Measurements from ENCODE around the gene RAB28. TPM values are rescaled to one million over a fixed set of nuclear protein-coding genes. Genes with fewer than 3 reads are reported as not detected.

The RAB28 gene
- total RNA-seq, 1 experiment from 2014 or later = 19.8 TPM

DNA sequence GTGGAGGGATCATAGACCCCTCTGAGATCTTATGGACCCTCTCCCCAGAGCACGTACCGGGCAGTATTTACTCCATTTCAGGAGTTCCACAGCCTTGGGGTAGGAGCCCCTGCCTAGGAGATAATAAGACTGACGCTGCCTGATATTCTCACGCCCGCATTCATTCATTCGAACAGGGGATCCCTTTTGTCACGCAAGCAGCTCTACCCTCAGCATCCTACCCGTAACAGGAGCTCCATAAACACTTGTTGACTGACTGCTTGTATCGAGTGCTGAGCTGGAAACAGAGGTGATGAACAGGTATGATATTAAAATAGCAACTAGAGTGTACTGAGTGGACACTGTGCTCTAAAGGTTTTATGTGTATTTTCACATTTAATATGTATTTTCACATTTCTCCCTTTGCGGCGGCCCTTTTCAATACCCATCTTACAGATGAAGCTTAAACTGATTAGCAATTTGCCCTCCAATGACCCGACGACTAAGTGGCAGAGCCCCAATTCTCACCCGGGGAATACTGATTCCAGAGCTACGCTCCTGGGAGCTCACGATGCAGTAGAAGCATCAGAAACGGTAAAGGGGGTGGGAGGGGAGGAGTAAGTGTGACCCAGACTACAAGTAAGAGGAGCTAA is 888 bp downstream of the RAB28 start:
- no peaks in the 10 kb centered on the region; the same call in 1 of the 2 replicates for H3K27me3 Mint-ChIP-seq (ENCODE audit: low read depth)

More for the DNA sequence above, 888 bp downstream of the RAB28 start:
- Histone ChIP-seq H3K79me1 (ENCODE audit: insufficient read depth, low read depth, low read length, poor library complexity, severe bottlenecking) (no peaks in the 10 kb centered on the region), H4K20me1 (ENCODE audit: control insufficient read depth, insufficient read depth, insufficient read length) (no peaks in the 10 kb centered on the region), H2BK120ac (ENCODE audit: low read depth, low read length, poor library complexity, severe bottlenecking) (no peak overlapping the region), H3K4me1 (ENCODE audit: insufficient read depth, low read length) (peaks cover 2% of the 10 kb centered on the region; the same call in 1 of the 2 replicates), H3K23me2 (ENCODE audit: insufficient read length, low read depth, low read length, poor library complexity, severe bottlenecking) (peaks cover 10% of the 10 kb centered on the region), H2AFZ (ENCODE audit: low read length) (no peak overlapping the region), H4K91ac (ENCODE audit: insufficient read length, low read depth, low read length) (no peak overlapping the region), H2BK15ac (ENCODE audit: low read depth, low read length) (no peak overlapping the region), H3K79me2 (ENCODE audit: insufficient read depth, low read length) (no peaks in the 10 kb centered on the region), H2BK20ac (ENCODE audit: low read depth, low read length, poor library complexity, severe bottlenecking) (no peak overlapping the region), H4K8ac (replicated peaks; ENCODE audit: insufficient read length, low read depth, low read length) (no peak overlapping the region), H2AK5ac (ENCODE audit: insufficient read length, low read length) (no peak overlapping the region), H3K23ac (ENCODE audit: insufficient read length, low read depth, low read length) (no peak overlapping the region), H3K18ac (ENCODE audit: insufficient read length, low read depth, low read length) (no peak overlapping the region), H3K27ac (ENCODE audit: insufficient read length, low read depth, low read length) (no peak overlapping the region), H2BK5ac (ENCODE audit: insufficient read length, low read length) (no peak overlapping the region), H3K4ac (ENCODE audit: low read depth, low read length) (no peak overlapping the region), H3K27me3 (ENCODE audit: insufficient read depth, low read length) (no peaks in the 10 kb centered on the region), H3T11ph (ENCODE audit: low read length) (no peak overlapping the region), H3K56ac (ENCODE audit: insufficient read length, low read depth, low read length) (no peak overlapping the region), H3K14ac (ENCODE audit: insufficient read depth, low read length) (peak overlapping the region; percentile 14; the same call in 1 of the 2 replicates), H3K9me3 (ENCODE audit: control insufficient read depth, low read depth, low read length) (no peaks in the 10 kb centered on the region), H2BK12ac (ENCODE audit: insufficient read length, low read depth, low read length) (no peak overlapping the region), H3K9ac (ENCODE audit: extremely low read depth, insufficient read length, low read length) (peak overlapping the region; percentile 61), H4K5ac (ENCODE audit: insufficient read length, low read depth, low read length) (no peak overlapping the region), H3K4me2 (ENCODE audit: insufficient read depth, insufficient read length, low read length) (peak overlapping the region; percentile 85)
- peak overlapping the region; percentile 87 to 89 (median 89) for H3K27ac Mint-ChIP-seq
- TF ChIP-seq CTCF (conservative IDR thresholded peaks at IDR 0.05) = no peak
- no peaks in the 10 kb centered on the region for H3K36me3 Mint-ChIP-seq (ENCODE audit: insufficient read depth in 1 of 3, low read depth in 3 of 3)
- H3K9me3 Mint-ChIP-seq = peaks cover 6 to 7% of the 10 kb centered on the region in 2 experiments; a peak in 2 of 5 replicates
- H3K4me1 Mint-ChIP-seq = peaks cover 19 to 20% of the 10 kb centered on the region in 2 experiments
- H3K4me3 Mint-ChIP-seq = peak overlapping the region; percentile 92 to 93
- DNase-seq = no peak
- WGBS (ENCODE audit: extremely low coverage, insufficient read length, low lambda C conversion rate) = no CpG with 5 or more reads among the region's 17 CpGs
